ENCODE data around the gene UPF3A. TPM values are rescaled to one million over a fixed set of nuclear protein-coding genes. Genes with fewer than 3 reads are reported as not detected.
"Not testable (repeated sequence)": the region's sequence is repeated elsewhere in the genome, so short reads cannot be mapped to it uniquely, and the experiment has no call there.

UPF3A gene
- total RNA-seq, 1 donor from 2014 or later, result 13.7 TPM

GRCh38 chr13:114259974-114260373, 21.4 kb upstream of the UPF3A start:
- no peak overlapping the region for H3K4me3 ChIP-seq (ENCODE audit: low read depth, low read length)
- FAIRE-seq (no peak), DNase-seq (ENCODE audit: low read depth) (no peak)
- peaks cover 12% of the 10 kb centered on the region for H3K36me3 ChIP-seq (ENCODE audit: control insufficient read depth, insufficient read depth, low read length)
- no peaks in the 10 kb centered on the region for H3K27me3 ChIP-seq (ENCODE audit: control insufficient read depth, insufficient read depth, low read length)
- TF ChIP-seq, protein P1, sequence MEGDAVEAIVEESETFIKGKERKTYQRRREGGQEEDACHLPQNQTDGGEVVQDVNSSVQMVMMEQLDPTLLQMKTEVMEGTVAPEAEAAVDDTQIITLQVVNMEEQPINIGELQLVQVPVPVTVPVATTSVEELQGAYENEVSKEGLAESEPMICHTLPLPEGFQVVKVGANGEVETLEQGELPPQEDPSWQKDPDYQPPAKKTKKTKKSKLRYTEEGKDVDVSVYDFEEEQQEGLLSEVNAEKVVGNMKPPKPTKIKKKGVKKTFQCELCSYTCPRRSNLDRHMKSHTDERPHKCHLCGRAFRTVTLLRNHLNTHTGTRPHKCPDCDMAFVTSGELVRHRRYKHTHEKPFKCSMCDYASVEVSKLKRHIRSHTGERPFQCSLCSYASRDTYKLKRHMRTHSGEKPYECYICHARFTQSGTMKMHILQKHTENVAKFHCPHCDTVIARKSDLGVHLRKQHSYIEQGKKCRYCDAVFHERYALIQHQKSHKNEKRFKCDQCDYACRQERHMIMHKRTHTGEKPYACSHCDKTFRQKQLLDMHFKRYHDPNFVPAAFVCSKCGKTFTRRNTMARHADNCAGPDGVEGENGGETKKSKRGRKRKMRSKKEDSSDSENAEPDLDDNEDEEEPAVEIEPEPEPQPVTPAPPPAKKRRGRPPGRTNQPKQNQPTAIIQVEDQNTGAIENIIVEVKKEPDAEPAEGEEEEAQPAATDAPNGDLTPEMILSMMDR (IDR thresholded peaks at IDR 0.05; ENCODE audit: insufficient read depth, low read length, severe bottlenecking), result no peak

DNA sequence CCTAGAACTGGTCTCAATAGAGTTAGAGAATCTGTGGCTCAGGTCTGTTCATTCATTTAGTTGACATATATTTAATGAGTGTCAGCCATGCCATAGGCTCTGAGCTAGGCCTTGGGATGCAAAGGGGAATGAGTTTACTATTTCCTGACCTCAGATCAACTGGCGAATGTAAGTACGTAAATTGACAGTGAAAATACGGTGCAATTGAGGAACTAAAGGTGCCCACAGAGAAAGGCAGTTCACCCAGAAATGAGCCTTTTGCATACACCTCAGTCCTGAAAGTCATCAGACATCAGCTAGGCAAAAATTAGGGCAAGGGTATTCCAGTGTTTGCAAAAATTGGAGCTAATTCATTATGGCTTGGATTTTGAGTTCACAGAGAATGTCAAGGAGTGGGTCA, 20.6 kb upstream of the UPF3A start:
- Histone ChIP-seq H3K27me3 (ENCODE audit: control insufficient read depth, insufficient read depth, low read length) (no peaks in the 10 kb centered on the region), H3K36me3 (ENCODE audit: control insufficient read depth, insufficient read depth, low read length) (peaks cover 12% of the 10 kb centered on the region), H3K4me3 (ENCODE audit: low read depth, low read length) (no peak overlapping the region)
- DNase-seq (ENCODE audit: low read depth) (no peak), FAIRE-seq (no peak)
- TF ChIP-seq, protein P1 (IDR thresholded peaks at IDR 0.05; ENCODE audit: insufficient read depth, low read length, severe bottlenecking), result no peak

GRCh38 chr13:114261328-114261965, 20.0 kb upstream of the UPF3A start:
- no peak for FAIRE-seq
- Histone ChIP-seq H3K4me3 (ENCODE audit: low read depth, low read length) (no peak overlapping the region), H3K36me3 (ENCODE audit: control insufficient read depth, insufficient read depth, low read length) (peaks cover 12% of the 10 kb centered on the region), H3K27me3 (ENCODE audit: control insufficient read depth, insufficient read depth, low read length) (no peaks in the 10 kb centered on the region)
- no peak for DNase-seq (ENCODE audit: low read depth)
- TF ChIP-seq, protein P1 (IDR thresholded peaks at IDR 0.05; ENCODE audit: insufficient read depth, low read length, severe bottlenecking), result no peak

- no peak overlapping the region for H3K4me3 ChIP-seq (ENCODE audit: low read depth, low read length)
- no peaks in the 10 kb centered on the region for H3K27me3 ChIP-seq (ENCODE audit: control insufficient read depth, insufficient read depth, low read length)
- no peak for FAIRE-seq
- TF ChIP-seq, protein P1 (IDR thresholded peaks at IDR 0.05; ENCODE audit: insufficient read depth, low read length, severe bottlenecking), result no peak
- DNase-seq (ENCODE audit: low read depth), result no peak
- H3K36me3 ChIP-seq (ENCODE audit: control insufficient read depth, insufficient read depth, low read length), result peaks cover 12% of the 10 kb centered on the region
Measured at GRCh38 chr13:114263578-114263977, 17.8 kb upstream of the UPF3A start.

DNA sequence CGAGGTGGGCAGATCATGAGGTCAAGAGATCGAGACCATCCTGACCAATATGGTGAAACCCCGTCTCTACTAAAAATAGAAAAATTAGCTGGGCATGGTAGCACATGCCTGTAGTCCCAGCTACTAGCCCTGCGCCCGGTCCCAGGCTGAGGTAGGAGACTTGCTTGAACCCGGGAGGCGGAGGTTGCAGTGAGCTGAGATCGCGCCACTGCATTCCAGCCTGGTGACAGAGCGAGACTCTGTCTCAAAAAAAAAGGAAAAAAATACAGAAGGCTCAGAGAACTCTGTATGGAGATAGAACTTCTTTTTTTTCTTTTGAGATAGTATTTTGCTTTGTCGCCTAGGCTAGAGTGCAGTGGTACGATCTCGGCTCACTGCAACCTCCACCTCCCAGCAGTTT, 17.1 kb upstream of the UPF3A start:
- FAIRE-seq; DNase-seq (ENCODE audit: low read depth); H3K27me3 ChIP-seq (ENCODE audit: control insufficient read depth, insufficient read depth, low read length); H3K4me3 ChIP-seq (ENCODE audit: low read depth, low read length): not testable (repeated sequence)
- peaks cover 11% of the 10 kb centered on the region for H3K36me3 ChIP-seq (ENCODE audit: control insufficient read depth, insufficient read depth, low read length)

- DNase-seq (ENCODE audit: low read depth) (no peak), FAIRE-seq (no peak)
- peaks cover 9% of the 10 kb centered on the region for H3K36me3 ChIP-seq (ENCODE audit: control insufficient read depth, insufficient read depth, low read length)
Measured at GRCh38 chr13:114264886-114265611, 16.4 kb upstream of the UPF3A start.

More at GRCh38 chr13:114264886-114265611, 16.4 kb upstream of the UPF3A start:
- TF ChIP-seq, protein P1 (IDR thresholded peaks at IDR 0.05; ENCODE audit: insufficient read depth, low read length, severe bottlenecking), result no peak
- Histone ChIP-seq H3K4me3 (ENCODE audit: low read depth, low read length) (no peak overlapping the region), H3K27me3 (ENCODE audit: control insufficient read depth, insufficient read depth, low read length) (no peaks in the 10 kb centered on the region)
